ENCODE results near the gene SIRPA. TPM values are rescaled to one million over a fixed set of nuclear protein-coding genes. Genes with fewer than 3 reads are reported as not detected.
"Not testable (repeated sequence)": the region's sequence is repeated elsewhere in the genome, so short reads cannot be mapped to it uniquely, and the experiment has no call there.

Gene SIRPA
- total RNA-seq, 2 donors from 2014 or later: 9.8 to 12.2 TPM

GRCh38 chr20:1907586-1907985 is 12.4 kb downstream of the SIRPA start:
- no peak for DNase-seq
- H3K9ac ChIP-seq (ENCODE audit: low read depth in 2 of 2, low read length in 2 of 2): no peak overlapping the region
- no peak overlapping the region for H3K4me3 ChIP-seq
- H3K4me1 ChIP-seq: no peaks in the 10 kb centered on the region
- H3K9me3 ChIP-seq: no peaks in the 10 kb centered on the region
- intact Hi-C loops (cut with DNase I): no loop called here
- H3K27me3 ChIP-seq: no peaks in the 10 kb centered on the region
- no peaks in the 10 kb centered on the region for H3K36me3 ChIP-seq
- H3K27ac ChIP-seq: no peak overlapping the region
- no peak for TF ChIP-seq CTCF (IDR thresholded peaks at IDR 0.05)

GRCh38 chr20:1908191-1908590 is 13.0 kb downstream of the SIRPA start:
- no peak overlapping the region for H3K4me3 ChIP-seq
- no peaks in the 10 kb centered on the region for H3K9me3 ChIP-seq
- H3K27me3 ChIP-seq: no peaks in the 10 kb centered on the region
- no peaks in the 10 kb centered on the region for H3K4me1 ChIP-seq
- DNase-seq: no peak
- H3K27ac ChIP-seq: no peak overlapping the region
- no peak overlapping the region for H3K9ac ChIP-seq (ENCODE audit: low read depth in 2 of 2, low read length in 2 of 2)
- no peaks in the 10 kb centered on the region for H3K36me3 ChIP-seq
- TF ChIP-seq CTCF (IDR thresholded peaks at IDR 0.05): no peak
- intact Hi-C loops (cut with DNase I): no loop called here

GRCh38 chr20:1909097-1909496 is 13.9 kb downstream of the SIRPA start:
- no peak overlapping the region for H3K9ac ChIP-seq (ENCODE audit: low read depth in 2 of 2, low read length in 2 of 2)
- H3K36me3 ChIP-seq: no peaks in the 10 kb centered on the region
- no peaks in the 10 kb centered on the region for H3K27me3 ChIP-seq
- no peaks in the 10 kb centered on the region for H3K4me1 ChIP-seq
- H3K4me3 ChIP-seq: no peak overlapping the region
- TF ChIP-seq CTCF (IDR thresholded peaks at IDR 0.05): no peak
- no peak overlapping the region for H3K27ac ChIP-seq
- no peak for DNase-seq
- no peaks in the 10 kb centered on the region for H3K9me3 ChIP-seq
- intact Hi-C loops (cut with DNase I): no loop called here

- Histone ChIP-seq H3K9me3 (no peaks in the 10 kb centered on the region), H3K4me1 (no peaks in the 10 kb centered on the region), H3K27me3 (no peaks in the 10 kb centered on the region), H3K9ac (ENCODE audit: low read depth in 2 of 2, low read length in 2 of 2) (no peak overlapping the region), H3K27ac (no peak overlapping the region), H3K4me3 (no peak overlapping the region), H3K36me3 (no peaks in the 10 kb centered on the region)
- no peak for DNase-seq
- no peak for TF ChIP-seq CTCF (IDR thresholded peaks at IDR 0.05)
- intact Hi-C loops (cut with DNase I): no loop called here
These were observed 16.3 kb downstream of the SIRPA start for GRCh38 chr20:1911536-1911935.

- Histone ChIP-seq H3K27me3 (no peaks in the 10 kb centered on the region), H3K4me1 (no peaks in the 10 kb centered on the region), H3K9ac (ENCODE audit: low read depth in 2 of 2, low read length in 2 of 2) (no peak overlapping the region), H3K9me3 (no peaks in the 10 kb centered on the region), H3K4me3 (no peak overlapping the region), H3K27ac (no peak overlapping the region), H3K36me3 (no peaks in the 10 kb centered on the region)
- intact Hi-C loops (cut with DNase I): no loop called here
- DNase-seq: no peak
- TF ChIP-seq CTCF (IDR thresholded peaks at IDR 0.05): no peak
These were observed 16.8 kb downstream of the SIRPA start for GRCh38 chr20:1912053-1912452.

GRCh38 chr20:1912646-1913045 is 17.4 kb downstream of the SIRPA start:
- no peaks in the 10 kb centered on the region for H3K36me3 ChIP-seq
- H3K9ac ChIP-seq (ENCODE audit: low read depth in 2 of 2, low read length in 2 of 2): no peak overlapping the region

GRCh38 chr20:1915233-1915632 is 20.0 kb downstream of the SIRPA start:
- H3K9ac ChIP-seq (ENCODE audit: low read depth in 2 of 2, low read length in 2 of 2); H3K4me1 ChIP-seq; H3K36me3 ChIP-seq; H3K27me3 ChIP-seq; H3K4me3 ChIP-seq; intact Hi-C loops (cut with DNase I); H3K9me3 ChIP-seq; H3K27ac ChIP-seq; DNase-seq: not testable (repeated sequence)

More at GRCh38 chr20:1912646-1913045, 17.4 kb downstream of the SIRPA start:
- H3K4me3 ChIP-seq: no peak overlapping the region
- no peak for DNase-seq
- H3K27ac ChIP-seq: no peak overlapping the region
- no peak for TF ChIP-seq CTCF (IDR thresholded peaks at IDR 0.05)
- no peaks in the 10 kb centered on the region for H3K27me3 ChIP-seq
- no peaks in the 10 kb centered on the region for H3K9me3 ChIP-seq
- no peaks in the 10 kb centered on the region for H3K4me1 ChIP-seq
- intact Hi-C loops (cut with DNase I): no loop called here
